Hepatocyte (in vitro differentiated cells): ENCODE results near the gene RAB33B.

Experiments
- CTCF ChIP-seq: fragments of 200-600 bp; sonication (generic); IDR thresholded peaks from 2 replicates; pipeline ENCODE4 v1.5.1; 2016; ENCODE audit warnings: antibody characterized with exemption, mild to moderate bottlenecking; ENCODE audit not compliant: poor library complexity
- EZH2phosphoT487 ChIP-seq: fragments of 200-600 bp; sonication (generic); IDR thresholded peaks from one replicate; pipeline ENCODE4 v1.6.1; 2018; ENCODE audit warnings: antibody characterized with exemption, mild to moderate bottlenecking, low read depth, moderate library complexity; ENCODE audit not compliant: unreplicated experiment, severe bottlenecking

- TF ChIP-seq CTCF (no peak), EZH2phosphoT487 (no peak)
Observed at GRCh38 chr4:139461022-139461628, 7.2 kb downstream of the RAB33B start.
